Epidermal melanocyte (primary cell): Measurements from ENCODE around the gene VOPP1.

Experiments
- DNase-seq: peaks from one replicate; pipeline ENCODE4 v3.0.0; 2011; ENCODE audit warnings: low spot score; ENCODE audit not compliant: insufficient read length

VOPP1 gene

DNA sequence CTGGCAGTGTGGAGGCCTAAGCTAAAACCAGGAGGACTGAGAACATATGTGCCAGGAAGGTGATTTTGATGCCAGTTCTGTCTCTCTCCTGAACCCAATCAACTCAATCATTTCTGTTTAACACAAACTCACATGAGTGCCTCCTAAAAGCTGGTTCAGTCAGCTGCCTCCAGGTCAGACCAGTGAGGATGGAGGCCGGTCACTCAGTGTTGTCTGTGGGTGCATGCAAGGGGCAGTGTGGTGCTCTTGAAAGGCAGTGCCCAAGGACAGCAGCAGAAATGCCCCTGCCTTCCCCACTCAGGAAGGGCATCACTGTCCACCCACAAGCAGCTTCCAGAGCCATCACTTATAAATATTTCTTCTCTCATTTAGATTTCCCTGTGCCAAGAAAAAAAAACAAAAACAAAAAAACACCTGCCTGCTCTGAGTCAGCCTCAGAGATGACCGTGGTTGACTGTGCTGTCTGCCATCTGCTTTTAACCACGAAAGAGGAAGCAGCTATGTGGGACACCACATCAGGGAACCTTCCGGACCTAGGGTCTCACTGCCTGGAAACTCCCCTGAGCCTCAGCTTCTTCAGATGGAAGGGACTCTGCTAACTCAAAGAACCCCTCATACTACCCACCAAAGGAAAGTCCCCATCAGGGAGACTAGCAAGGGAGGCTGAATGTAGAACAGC is 39.1 kb downstream of the VOPP1 start:
- DNase-seq = no peak

DNA sequence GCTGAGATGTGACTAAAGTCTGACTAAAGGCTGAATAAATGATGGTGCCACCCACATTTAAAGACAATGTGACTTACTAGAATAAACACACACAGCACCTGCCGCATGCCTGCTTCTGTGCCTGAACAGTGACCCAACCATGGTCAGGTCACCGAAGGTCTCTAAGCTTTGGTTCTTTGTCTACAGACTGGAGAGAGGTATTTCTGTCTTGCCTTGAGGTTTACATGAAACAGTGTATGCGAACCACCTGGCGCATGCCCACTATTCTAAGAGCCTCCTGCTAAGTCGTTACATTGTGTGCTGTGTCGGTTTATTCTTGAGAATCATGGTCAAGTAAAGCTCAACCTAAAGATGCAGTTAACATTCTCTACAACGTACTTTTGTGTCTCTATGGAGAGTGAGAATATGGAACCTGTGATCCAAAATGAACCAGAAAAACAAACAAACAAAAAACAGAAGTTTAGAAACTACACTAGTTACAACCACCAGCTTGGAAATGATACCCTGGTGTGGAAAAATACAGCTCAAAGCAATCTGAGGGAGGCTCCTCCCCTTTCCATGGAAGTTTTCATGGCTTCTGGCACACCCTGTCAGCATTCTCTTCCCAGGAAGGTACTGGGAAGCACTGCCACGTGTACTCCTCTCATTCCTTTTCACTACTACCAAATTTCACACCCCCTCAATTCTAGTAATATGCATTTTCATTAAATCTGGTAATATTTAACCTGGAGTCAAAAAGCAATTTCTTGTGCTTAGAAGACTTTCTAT is 40.0 kb downstream of the VOPP1 start:
- no peak for DNase-seq

DNA sequence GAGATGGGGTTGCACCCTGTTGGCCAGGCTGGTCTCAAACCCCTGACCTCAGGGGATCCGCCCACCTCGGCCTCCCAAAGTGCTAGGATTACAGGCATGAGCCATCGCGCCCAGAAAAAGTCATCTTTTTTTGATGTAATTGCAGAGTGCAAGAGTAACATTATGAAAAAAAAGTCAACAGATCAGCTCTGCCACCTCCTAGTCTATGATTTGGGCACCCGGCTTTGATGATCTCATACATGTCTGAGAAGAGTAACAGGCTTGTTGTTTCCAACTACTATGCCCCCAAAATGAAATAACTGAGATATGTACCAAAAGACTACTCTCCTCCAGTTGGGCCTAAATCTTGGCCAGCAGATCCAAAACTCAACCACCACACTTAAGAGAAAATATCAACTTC is 40.8 kb downstream of the VOPP1 start:
- DNase-seq = no peak

DNA sequence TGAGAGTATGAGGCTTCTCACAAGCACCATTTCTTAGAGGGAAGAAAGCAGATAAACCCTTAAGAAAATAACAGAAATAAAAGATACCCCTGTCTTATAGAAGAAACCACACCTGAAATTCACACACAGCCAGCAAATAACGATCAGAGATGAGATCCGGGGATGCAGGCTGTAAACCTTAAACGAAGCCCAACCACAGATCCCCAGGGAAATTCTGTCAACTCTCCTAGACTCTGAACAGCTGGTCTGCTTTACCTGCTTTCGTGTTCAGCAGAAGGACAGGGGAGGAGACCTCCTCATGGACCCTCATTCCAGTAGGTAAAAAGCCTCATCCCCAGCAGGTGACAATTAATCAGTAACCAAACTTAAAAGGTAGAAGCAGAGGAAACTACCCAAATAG is 45.0 kb downstream of the VOPP1 start:
- DNase-seq = no peak

DNA sequence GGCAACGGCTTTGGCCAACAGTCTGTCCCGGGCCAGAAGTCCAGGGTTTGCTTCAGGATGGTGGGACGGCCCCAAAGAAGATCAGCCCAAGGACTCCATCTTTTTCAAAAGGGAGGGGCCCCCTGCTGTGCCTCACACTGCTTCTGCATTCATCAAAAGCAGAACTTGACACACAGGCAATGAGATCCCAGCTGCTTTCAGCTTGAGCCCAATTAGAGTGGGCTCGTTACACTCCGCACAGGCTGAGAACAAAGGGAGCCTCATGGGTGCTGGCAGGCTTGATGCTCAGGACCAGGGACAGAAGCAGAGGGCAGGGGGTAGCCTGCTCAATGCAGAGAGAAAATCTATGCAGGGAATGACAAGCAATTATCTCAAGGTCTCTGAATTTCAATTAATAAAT is 45.5 kb downstream of the VOPP1 start:
- DNase-seq = no peak

DNA sequence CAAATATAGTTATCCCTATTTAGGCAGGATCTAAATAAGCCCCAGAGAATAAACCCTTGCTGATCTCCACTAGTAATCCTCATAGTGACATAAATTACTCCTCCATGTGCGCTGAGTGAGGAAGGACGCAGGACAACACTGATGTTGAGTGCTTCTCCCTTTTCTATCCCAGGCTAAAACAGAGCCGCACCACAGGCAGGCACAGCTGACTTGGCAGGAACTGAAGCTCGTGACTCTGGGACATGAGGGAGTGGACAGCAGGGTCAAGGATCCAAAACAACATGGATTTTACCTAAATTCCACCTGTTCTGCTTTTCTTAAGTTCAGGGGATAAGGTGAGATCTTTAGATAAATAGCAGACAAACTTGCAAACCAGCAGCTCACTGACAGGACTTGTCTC is 46.0 kb downstream of the VOPP1 start:
- DNase-seq = no peak

DNA sequence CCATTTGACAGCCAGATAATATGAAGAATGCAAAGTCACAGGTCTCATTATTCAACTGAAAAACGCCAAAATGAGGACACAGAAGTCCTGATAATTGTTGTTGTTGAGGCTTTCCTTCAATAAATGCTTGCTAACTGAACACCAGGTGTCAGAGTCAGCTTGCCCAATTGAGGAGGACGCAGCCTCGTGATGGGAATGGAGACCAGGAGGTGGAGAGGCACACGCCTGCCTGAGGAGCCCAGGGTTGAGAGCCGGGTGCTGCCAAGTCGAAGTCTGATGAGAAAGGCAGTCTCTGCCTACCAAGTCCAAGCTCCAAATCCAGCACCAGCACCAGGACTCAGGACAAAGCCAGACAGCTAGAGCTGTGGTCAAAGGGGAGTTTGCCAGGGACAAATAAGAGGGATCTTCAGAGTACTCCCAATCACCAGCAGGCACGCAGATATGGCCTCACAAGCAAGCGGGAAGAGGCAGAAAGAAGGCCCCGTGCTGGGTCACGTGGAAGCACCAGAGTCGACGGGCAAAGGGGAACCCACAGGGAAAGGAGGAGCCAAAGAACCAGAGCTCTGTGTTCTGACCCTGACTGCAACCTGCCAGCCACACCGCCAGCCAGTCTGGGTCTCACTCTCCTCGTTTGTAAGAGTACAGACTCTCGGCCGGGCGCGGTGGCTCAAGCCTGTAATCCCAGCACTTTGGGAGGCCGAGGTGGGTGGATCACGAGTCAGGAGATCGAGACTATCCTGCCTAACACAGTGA is 47.6 kb downstream of the VOPP1 start:
- no peak for DNase-seq

DNA sequence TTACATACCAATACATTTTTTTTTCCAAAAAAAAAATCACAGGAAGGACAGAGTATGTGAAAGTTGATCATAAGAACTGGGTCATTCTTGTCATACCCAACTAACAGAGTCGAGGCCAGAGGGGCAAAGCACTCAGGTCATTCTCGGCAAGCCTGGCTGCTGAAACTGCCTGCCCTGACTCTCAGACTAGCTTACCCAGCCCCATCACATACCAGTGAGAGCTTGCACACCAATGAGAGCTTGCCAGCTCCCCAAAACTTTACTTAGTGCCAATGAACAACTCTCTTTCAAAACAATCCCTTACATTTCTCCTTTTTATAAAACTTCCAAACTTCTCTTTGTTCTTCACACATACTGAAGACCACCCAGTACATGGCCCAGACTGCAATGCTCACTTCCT is 48.9 kb downstream of the VOPP1 start:
- no peak for DNase-seq

DNA sequence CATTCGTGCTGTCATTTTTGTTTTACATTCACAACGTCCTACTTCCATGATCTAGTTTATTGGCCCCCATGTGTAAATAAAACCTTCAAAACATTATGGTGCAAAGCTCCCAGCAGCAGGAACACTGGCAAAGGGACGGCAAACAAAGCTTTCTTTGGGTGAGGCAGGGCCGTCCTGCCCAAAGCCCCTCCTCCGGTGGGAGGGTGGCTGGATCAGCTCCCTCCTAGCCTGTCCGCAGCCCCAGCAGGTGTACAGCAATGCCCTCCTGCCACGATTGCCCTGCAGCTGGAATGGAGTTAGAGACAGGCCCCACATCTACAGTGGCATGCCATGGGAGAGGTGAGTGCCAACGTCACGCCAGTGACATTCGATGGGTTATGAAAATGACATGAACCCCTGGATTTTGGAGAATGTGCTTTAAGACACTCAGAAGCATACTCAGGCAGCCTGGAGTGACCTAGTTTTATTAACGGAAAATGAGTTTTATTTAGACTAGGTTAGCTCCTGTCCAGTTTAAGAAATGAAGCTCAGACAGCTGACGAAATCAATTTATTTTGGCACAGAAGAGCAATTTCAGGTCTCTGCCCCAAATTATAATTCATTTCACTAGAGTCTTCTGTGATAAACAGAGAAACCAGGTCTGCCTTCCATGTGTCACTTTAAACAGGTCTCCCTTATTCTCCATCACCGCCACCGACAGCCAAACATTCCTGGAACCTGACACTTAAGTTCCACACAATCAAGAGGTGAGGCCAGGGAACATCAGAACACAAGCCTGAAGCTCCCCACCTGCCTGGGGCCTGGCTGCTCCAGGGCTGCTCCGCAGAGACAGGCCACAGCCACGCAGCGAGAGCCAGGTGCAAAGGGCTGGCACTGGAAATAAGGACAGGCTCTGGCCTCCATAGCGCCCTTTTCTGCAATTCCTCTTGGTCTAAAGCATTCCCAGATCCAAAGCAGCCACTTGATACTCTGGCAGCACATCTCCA is 50.1 kb downstream of the VOPP1 start:
- DNase-seq = no peak

DNA sequence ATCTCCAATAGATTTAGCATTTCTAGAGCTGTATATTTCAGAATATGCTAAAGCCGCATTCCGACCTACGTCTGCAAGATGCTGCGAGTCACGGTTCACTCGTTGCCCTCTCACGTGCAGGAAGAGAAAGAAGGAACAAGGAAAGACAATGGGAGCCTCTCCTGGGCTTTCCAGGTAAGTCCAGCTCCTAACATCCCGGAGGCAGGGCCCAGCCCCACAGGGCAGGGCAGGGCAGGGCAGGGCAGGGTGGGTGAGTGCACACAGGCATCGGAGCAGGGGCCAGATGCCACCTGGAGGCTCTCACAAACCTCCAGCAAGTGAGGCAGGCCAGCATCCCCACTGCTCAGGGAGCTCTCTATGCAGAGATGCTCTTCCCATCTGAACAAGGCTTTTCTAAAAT is 50.8 kb downstream of the VOPP1 start:
- DNase-seq = no peak

DNA sequence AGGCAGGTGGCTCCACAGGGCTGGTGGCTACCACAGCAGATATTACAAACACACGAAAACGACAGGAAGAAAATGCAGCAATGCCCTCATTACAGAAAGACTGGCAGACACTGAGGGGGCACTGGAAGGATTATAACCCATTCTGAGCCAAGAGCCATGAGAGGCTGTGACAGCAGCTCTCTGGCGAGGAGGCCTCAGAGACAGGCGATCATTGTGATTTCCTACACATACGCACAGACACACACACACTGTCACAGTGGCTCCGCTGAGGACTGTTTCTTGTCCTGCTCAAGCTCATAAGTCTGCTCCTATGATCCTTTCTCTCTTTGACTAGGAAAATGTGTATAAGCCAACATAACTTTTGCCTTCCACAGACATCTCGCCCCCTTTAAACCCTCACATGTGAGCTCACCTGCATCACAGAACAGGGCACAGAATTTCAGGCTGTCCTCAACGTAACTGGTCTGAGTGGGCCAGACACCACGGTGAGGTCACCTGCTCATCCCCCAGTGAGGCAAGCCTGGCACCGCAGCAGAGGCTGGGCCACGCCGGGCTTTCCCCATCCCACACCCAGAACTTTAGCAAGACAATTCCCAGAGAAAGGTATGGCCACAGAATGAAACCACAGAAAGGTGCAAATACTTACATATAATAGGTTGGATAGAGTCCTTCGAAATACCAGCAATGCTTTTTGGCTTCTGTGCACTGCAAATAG is 51.7 kb downstream of the VOPP1 start:
- DNase-seq = no peak

DNA sequence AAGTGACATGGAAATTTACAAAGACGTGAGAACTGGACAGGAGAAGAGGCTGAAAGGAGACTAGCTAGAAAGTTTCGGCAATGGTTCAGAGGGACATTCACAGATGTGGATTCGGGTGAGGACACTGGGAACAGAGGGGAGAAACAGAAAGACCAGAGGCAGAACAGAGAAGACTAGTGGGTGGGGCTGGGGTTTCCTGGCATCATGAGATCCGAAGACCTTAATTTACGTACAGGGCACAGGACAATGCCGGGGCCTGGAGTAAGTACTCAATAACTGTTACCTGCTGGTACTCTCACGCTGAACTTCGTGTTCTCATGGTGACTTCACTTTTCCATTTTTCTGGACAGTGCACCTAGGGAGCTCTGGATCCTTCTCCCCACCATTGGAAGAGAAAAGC is 53.5 kb downstream of the VOPP1 start:
- no peak for DNase-seq

DNA sequence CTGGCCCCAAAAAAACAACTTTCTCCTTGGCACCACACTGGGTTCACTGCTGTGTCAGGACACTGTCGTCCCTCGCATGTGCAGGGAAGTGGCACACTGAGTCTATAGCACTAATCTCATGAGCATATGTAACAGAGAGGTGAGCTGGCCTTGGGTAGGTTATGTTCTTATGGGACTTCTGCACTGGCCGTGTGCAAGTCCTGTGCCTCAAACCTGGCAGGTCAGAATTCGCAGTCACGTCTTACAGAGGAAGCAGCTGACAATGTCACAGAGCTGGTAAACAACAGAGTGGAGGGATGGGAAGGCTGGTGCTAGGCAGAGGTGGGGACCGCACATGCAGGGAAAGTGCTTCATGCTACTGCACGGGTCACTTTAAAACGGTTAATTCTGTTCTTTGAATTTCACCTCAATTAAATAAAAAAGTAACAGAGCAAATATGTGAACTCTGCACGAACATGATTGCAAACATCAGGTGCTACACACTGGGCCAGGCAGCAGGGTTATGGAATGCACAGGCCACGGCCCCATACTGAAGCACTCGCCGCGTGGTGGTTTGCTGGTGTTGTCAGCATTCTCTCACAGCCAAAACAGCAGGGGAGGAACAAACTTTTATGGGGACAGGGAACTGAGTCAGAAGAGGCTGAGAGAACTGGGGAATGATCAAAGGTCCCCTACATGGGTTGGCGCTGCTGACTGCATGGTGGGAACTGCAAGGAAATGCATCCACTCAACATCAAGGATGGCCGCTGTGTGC is 54.2 kb downstream of the VOPP1 start:
- DNase-seq = no peak

DNA sequence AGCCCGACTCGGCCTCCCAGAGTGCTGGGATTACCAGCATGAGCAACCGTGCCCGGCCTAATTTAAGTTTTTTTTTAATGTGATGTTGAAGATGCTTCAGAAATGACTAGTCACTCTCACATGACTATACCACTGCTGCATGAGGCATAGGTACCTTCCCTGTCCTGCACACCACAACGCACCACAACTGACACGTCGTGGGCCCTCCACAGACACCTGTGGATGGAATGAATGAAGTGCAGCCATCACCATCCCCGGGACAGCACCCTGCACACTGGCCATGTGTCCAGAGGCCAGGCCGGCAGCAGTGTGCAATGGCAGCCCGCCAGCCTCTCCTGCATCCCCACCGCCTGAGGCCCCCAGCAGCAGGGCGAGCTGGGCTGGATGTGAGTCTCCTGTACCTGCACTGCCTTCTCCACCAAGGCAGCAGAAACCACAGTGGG is 55.1 kb downstream of the VOPP1 start:
- DNase-seq = no peak

DNA sequence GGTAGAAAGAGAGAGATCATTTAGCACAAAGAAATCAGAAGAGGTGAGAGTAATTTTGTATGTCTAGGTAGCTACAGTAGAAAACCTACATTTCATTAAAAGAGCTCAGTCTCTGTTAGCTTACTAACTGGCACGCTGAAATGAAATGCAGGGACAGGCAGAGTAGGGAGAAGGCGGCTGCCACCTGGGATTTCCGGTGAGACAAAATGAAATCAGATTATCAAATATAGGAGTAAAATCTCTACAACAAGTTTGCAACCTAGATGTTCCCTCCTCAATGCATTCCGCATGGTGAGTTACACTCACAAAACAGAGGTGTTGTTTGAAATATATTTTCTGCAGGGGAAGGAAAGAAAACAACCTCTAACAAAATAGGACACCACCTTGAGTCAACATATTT is 55.9 kb downstream of the VOPP1 start:
- no peak for DNase-seq

DNA sequence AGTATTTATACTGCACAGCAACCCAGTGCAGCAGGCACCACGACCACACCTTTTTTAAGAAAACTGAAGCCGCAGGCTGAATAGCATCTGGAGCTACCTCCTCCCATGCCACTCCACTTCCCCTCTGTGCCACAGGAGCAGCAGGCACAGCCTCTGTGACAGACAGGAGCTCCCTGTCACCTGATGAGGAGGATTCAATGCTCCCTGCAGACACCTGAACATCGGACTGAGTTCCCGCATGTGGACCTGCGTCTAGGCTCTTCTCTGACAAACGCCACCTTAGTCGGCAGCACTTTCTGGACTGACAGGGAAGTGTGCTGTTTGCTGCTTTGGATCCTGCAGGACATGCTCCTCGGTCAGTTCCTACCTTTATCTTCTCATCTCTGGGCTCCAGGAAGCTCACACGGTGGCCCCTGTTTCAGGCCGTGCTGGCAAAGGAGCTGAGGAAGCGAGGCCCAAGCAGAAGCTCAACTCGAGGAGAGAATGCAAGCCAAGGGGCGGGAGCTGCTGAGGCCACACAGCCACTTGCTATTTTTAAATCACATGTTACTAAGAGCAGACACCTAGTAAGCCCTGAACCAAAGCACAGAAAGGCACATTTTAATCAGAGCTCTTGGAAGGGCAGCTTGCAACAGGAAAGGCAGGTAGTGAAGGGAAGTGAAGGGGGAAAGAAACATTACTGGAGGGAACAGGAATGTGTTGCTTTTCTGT is 56.6 kb downstream of the VOPP1 start:
- DNase-seq = no peak

DNA sequence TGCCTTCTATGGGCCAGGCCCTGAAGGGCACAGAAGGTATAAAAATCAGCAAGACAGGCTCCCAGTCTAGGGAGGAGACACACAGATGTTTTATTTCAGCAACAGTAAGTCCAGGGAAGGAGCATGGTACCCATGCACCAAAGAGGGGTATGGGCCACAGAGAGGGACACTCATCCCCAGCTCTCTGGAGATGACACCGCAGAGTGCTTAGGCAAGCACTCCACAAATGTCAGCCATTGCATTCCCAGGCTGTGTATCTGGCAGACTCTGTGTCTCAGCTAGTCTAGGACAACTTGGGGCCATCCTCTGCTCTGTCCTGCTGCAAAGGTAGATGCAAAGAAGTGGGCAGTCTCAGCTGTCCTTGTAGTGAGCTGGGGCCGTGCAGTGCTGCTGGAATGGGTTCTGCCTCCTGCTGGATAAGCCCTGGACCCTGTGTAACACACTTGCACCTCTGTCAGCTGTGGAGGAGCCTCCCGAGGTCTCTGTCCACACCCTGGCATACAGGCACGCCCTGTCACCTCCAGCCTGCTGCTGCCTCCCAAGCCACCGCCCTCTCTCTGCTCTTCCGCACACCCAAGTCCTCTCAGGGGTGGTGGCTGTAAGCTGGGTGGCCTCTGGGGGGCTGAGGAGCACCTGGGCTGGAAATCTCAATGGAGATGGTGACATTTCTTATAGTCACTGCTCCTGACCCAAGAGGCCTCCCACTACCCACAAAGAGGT is 57.6 kb downstream of the VOPP1 start:
- DNase-seq = no peak

DNA sequence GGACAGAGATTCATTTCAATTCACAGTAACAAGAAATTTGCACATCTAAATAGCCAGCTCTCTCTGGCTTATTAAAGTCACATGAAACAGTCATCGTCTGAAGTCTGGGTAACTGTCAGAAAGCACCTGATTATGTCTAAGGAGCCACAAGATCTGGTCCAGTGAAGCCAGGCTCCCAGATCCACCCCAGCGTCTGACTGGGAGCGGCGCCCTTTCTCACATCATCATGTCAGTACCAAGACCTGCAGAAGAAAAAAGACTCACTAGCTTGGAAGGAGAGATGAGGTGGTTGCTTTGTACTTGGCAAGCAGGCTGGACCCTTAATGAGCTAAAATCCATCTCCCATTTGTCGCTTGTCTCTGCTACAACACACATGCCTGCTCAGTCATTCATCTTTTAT is 58.4 kb downstream of the VOPP1 start:
- DNase-seq = no peak
